H1 (cell line): ENCODE data around the gene COPZ2. TPM values are rescaled to one million over a fixed set of nuclear protein-coding genes. Genes with fewer than 3 reads are reported as not detected.
A peak's percentile ranks its signal among the peaks of the same experiment; 100 is the strongest.

Experiments used
- CTCF ChIA-PET: fragments of 300-600 bp; sonication (Branson Sonifier 250); formaldehyde crosslinking; loops from one replicate; lab custom pipeline; 2021; ENCODE audit not compliant: partially characterized antibody; lab: Charles Lee
- POLR2A ChIA-PET: fragments of 300-600 bp; sonication (Branson Sonifier 250); formaldehyde crosslinking; loops from one replicate; lab custom pipeline; 2021; ENCODE audit warnings: inconsistent platforms; ENCODE audit not compliant: partially characterized antibody; lab: Charles Lee
- DNase-seq, 2 experiments: peaks; one replicate each; pipeline versions ENCODE4 v3.0.0 to v3.0.0-alpha.2; 2010 to 2022; ENCODE audit warnings: low spot score in 2 of 2, low read depth in 1 of 2, mixed read lengths in 1 of 2
- FAIRE-seq: peaks from 2 replicates; lab custom pipeline; 2011; peaks lifted over from hg19 to GRCh38; lab: Jason Lieb, UNC
- H2AFZ ChIP-seq: 2 replicates; pipeline ENCODE4 v1.8.1; 2012; ENCODE audit warnings: low read length, inconsistent platforms
- H2AK5ac ChIP-seq: 2 replicates; pipeline ENCODE4 v1.6.1; 2013; ENCODE audit warnings: low read depth, low read length
- H2BK120ac ChIP-seq: replicated peaks from 2 replicates; pipeline ENCODE3; 2013; ENCODE audit warnings: low read depth, low read length, inconsistent platforms
- H2BK12ac ChIP-seq: 2 replicates; pipeline ENCODE4 v1.6.1; 2013; ENCODE audit warnings: low read depth, low read length
- H2BK15ac ChIP-seq: 2 replicates; pipeline ENCODE4 v1.6.1; 2013; ENCODE audit warnings: low read length
- H2BK20ac ChIP-seq: 2 replicates; pipeline ENCODE4 v1.6.1; 2013; ENCODE audit warnings: low read length
- H2BK5ac ChIP-seq: 2 replicates; pipeline ENCODE4 v1.6.1; 2013; ENCODE audit warnings: low read depth, low read length
- H3K14ac ChIP-seq: 2 replicates; pipeline ENCODE4 v1.6.1; 2013; ENCODE audit warnings: inconsistent platforms; ENCODE audit not compliant: insufficient read length
- H3K18ac ChIP-seq: 2 replicates; pipeline ENCODE4 v1.6.1; 2013; ENCODE audit warnings: low read length; ENCODE audit errors: extremely low read depth
- H3K23ac ChIP-seq: 2 replicates; pipeline ENCODE4 v1.6.1; 2013; ENCODE audit warnings: inconsistent platforms; ENCODE audit not compliant: insufficient read length
- H3K23me2 ChIP-seq: 2 replicates; pipeline ENCODE4 v1.6.1; 2013; ENCODE audit warnings: low read depth, low read length
- H3K27ac ChIP-seq: 2 replicates; pipeline ENCODE4 v1.6.1; 2011; ENCODE audit warnings: low read depth, low read length, inconsistent platforms
- H3K27me3 ChIP-seq, 4 experiments: replicated peaks in 1 of 4; 1 replicate in 1 of 4; 2 replicates in 3 of 4; pipeline versions ENCODE4 v1.6.1 to v1.8.1; 2011 to 2013; ENCODE audit warnings: low read length in 3 of 4, mild to moderate bottlenecking in 3 of 4, inconsistent platforms in 2 of 4, mixed read lengths in 2 of 4, moderate library complexity in 1 of 4; ENCODE audit not compliant: control insufficient read depth in 3 of 4, insufficient read depth in 3 of 4; ENCODE audit errors: extremely low read depth in 1 of 4
- H3K36me3 ChIP-seq, 4 experiments: 2 replicates each; pipeline versions ENCODE4 v1.6.1 to v1.8.1; 2011 to 2013; ENCODE audit warnings: mild to moderate bottlenecking in 4 of 4, low read length in 3 of 4, moderate library complexity in 2 of 4, control low read depth in 1 of 4, inconsistent platforms in 1 of 4; ENCODE audit not compliant: insufficient read depth in 4 of 4, control insufficient read depth in 2 of 4
- H3K4ac ChIP-seq: replicated peaks from 2 replicates; pipeline ENCODE3; 2013; ENCODE audit warnings: low read length, low read depth, mixed read lengths, inconsistent platforms; ENCODE audit not compliant: insufficient read length
- H3K4me1 ChIP-seq, 4 experiments: replicated peaks in 1 of 4; 1 replicate in 1 of 4; 2 replicates in 3 of 4; pipeline versions ENCODE4 v1.6.1 to v1.8.1; 2011 to 2013; ENCODE audit warnings: low read length in 3 of 4, inconsistent platforms in 2 of 4, mixed read lengths in 1 of 4; ENCODE audit not compliant: insufficient read depth in 4 of 4, control insufficient read depth in 3 of 4
- H3K4me2 ChIP-seq, 2 experiments: 2 replicates each; pipeline versions ENCODE4 v1.6.1 to v1.8.1; 2011 to 2013; ENCODE audit warnings: low read depth in 2 of 2, low read length in 2 of 2, control low read depth in 1 of 2, inconsistent platforms in 1 of 2, mild to moderate bottlenecking in 1 of 2; ENCODE audit not compliant: insufficient read depth in 1 of 2
- H3K4me3 ChIP-seq, 4 experiments: fragments of 200-600, 300-600 bp in 1 of 4; sonication (generic), shearing (Covaris generic), sonication (Bioruptor Twin) in 1 of 4; 2 replicates each; pipeline versions ENCODE4 v1.5.1 to v1.8.1; 2011 to 2016; ENCODE audit warnings: low read length in 4 of 4, low read depth in 3 of 4, control low read depth in 2 of 4, inconsistent platforms in 2 of 4, mild to moderate bottlenecking in 2 of 4, mixed read lengths in 1 of 4, moderate library complexity in 1 of 4; ENCODE audit not compliant: insufficient read depth in 2 of 4; ENCODE audit errors: extremely low read depth in 1 of 4
- H3K56ac ChIP-seq: replicated peaks from 2 replicates; pipeline ENCODE3; 2013; ENCODE audit warnings: low read depth, mild to moderate bottlenecking, mixed read lengths, low read length, inconsistent platforms; ENCODE audit not compliant: insufficient read length
- H3K79me1 ChIP-seq: 2 replicates; pipeline ENCODE4 v1.6.1; 2013; ENCODE audit warnings: low read depth, low read length, control low read depth
- H3K79me2 ChIP-seq, 2 experiments: 2 replicates each; pipeline versions ENCODE4 v1.6.1 to v1.8.1; 2012 to 2013; ENCODE audit warnings: low read length in 2 of 2, mild to moderate bottlenecking in 2 of 2, inconsistent platforms in 1 of 2; ENCODE audit not compliant: insufficient read depth in 2 of 2, control insufficient read depth in 1 of 2
- H3K9ac ChIP-seq, 4 experiments: replicated peaks in 1 of 4; 1 replicate in 1 of 4; 2 replicates in 3 of 4; pipeline versions ENCODE4 v1.6.1 to v1.8.1; 2011 to 2013; ENCODE audit warnings: low read depth in 3 of 4, low read length in 3 of 4, control low read depth in 2 of 4, mild to moderate bottlenecking in 2 of 4, moderate library complexity in 2 of 4, inconsistent platforms in 1 of 4; ENCODE audit errors: extremely low read depth in 1 of 4
- H3K9me3 ChIP-seq, 2 experiments: 2 replicates each; pipeline versions ENCODE4 v1.6.1 to v1.8.1; 2012 to 2013; ENCODE audit warnings: mild to moderate bottlenecking in 2 of 2, moderate library complexity in 2 of 2, control low read depth in 1 of 2, inconsistent platforms in 1 of 2, low read depth in 1 of 2, low read length in 1 of 2, mixed read lengths in 1 of 2; ENCODE audit not compliant: insufficient read depth in 2 of 2
- H4K20me1 ChIP-seq, 2 experiments: replicated peaks in 1 of 2; 2 replicates each; pipeline versions ENCODE3 to v1.8.1; 2011 to 2013; ENCODE audit warnings: inconsistent platforms in 2 of 2, low read length in 2 of 2, mild to moderate bottlenecking in 1 of 2; ENCODE audit not compliant: insufficient read depth in 2 of 2, control insufficient read depth in 1 of 2
- H4K5ac ChIP-seq: 2 replicates; pipeline ENCODE4 v1.6.1; 2013; ENCODE audit warnings: low read length, low read depth, mixed read lengths, inconsistent platforms; ENCODE audit not compliant: insufficient read length
- H4K8ac ChIP-seq: 2 replicates; pipeline ENCODE4 v1.8.0; 2013; ENCODE audit warnings: mild to moderate bottlenecking, moderate library complexity, low read length, inconsistent platforms; ENCODE audit not compliant: insufficient read depth; ENCODE audit errors: extremely low read depth
- H4K91ac ChIP-seq: replicated peaks from 2 replicates; pipeline ENCODE3; 2013; ENCODE audit warnings: low read length, mixed read lengths, inconsistent platforms; ENCODE audit not compliant: insufficient read length
- CBX5 ChIP-seq: fragments of 300-800, 300-1000 bp; sonication (generic); IDR thresholded peaks from 2 replicates; pipeline ENCODE4 v1.7.1; 2016; ENCODE audit warnings: antibody characterized with exemption, low read length, low read depth
- CBX8 ChIP-seq: fragments of 300-800, 300-1000 bp; sonication (generic); IDR thresholded peaks from 2 replicates; pipeline ENCODE4 v1.7.1; 2016; ENCODE audit warnings: low read depth, low read length, borderline replicate concordance
- CTBP2 ChIP-seq: IDR thresholded peaks from 2 replicates; pipeline ENCODE4 v1.7.0; 2011; ENCODE audit warnings: borderline replicate concordance, mild to moderate bottlenecking, moderate library complexity, mixed read lengths, low read length; ENCODE audit not compliant: insufficient read depth, insufficient read length
- HDAC6 ChIP-seq: IDR thresholded peaks from one replicate; pipeline ENCODE4 v1.7.1; 2012; ENCODE audit warnings: low read depth, mild to moderate bottlenecking, inconsistent platforms, low read length, moderate library complexity
- MAX ChIP-seq: IDR thresholded peaks from 2 replicates; pipeline ENCODE4 v1.6.1; 2012; ENCODE audit warnings: inconsistent platforms
- NANOG ChIP-seq: IDR thresholded peaks from 2 replicates; pipeline ENCODE4 v1.6.1; 2011; ENCODE audit warnings: low read length, low read depth, mild to moderate bottlenecking, inconsistent platforms; ENCODE audit not compliant: insufficient read depth, poor library complexity, severe bottlenecking
- POLR2A ChIP-seq, 2 experiments: IDR thresholded peaks; 1 replicate in 1 of 2; 2 replicates in 1 of 2; pipeline ENCODE4 v1.6.1; 2011; ENCODE audit warnings: low read depth in 2 of 2, low read length in 2 of 2, mild to moderate bottlenecking in 2 of 2; ENCODE audit errors: control extremely low read depth in 1 of 2
- POLR2AphosphoS5 ChIP-seq: IDR thresholded peaks from 2 replicates; pipeline ENCODE4 v1.6.1; 2011; ENCODE audit warnings: low read depth, low read length
- RBBP5 ChIP-seq: IDR thresholded peaks from 2 replicates; pipeline ENCODE4 v1.7.1; 2012; ENCODE audit warnings: low read depth, mild to moderate bottlenecking, inconsistent platforms, low read length, moderate library complexity, borderline replicate concordance
- SP1 ChIP-seq: IDR thresholded peaks from 2 replicates; pipeline ENCODE4 v1.6.1; 2011; ENCODE audit warnings: low read depth, low read length
- SUZ12 ChIP-seq: fragments of 200-600 bp; sonication (generic); IDR thresholded peaks from 2 replicates; pipeline ENCODE4 v1.6.1; 2012; ENCODE audit warnings: mild to moderate bottlenecking, inconsistent platforms, low read length, moderate library complexity, mixed read lengths
- TBP ChIP-seq: IDR thresholded peaks from 2 replicates; pipeline ENCODE4 v1.6.1; 2011; ENCODE audit warnings: low read depth, low read length, improper control_type of control experiment
- TEAD4 ChIP-seq: IDR thresholded peaks from 2 replicates; pipeline ENCODE4 v1.6.1; 2012; ENCODE audit warnings: low read depth, low read length, inconsistent platforms, mixed read lengths
- WGBS, 2 experiments: shearing (Covaris generic) in 1 of 2; methylation state at CpG; one replicate each; pipeline versions ENCODE4 v1.1.6 to v1.1.7; 2013 to 2015; ENCODE audit warnings: low lambda C conversion rate in 2 of 2, mixed read lengths in 2 of 2, inconsistent platforms in 1 of 2, low coverage in 1 of 2, missing lambda C conversion rate in 1 of 2; ENCODE audit not compliant: insufficient replicate concordance in 2 of 2, insufficient coverage in 1 of 2, insufficient read length in 1 of 2; ENCODE audit errors: extremely low coverage in 1 of 2, missing lambda C conversion rate in 1 of 2; 5-methylcytosine and 5-hydroxymethylcytosine counted together
- polyA plus RNA-seq, 7 experiments: library from polyadenylated mRNA; depleted of rRNA in 3 of 7; stranded (reverse) in 5 of 7; unstranded in 2 of 7; fragments of >200 nt in 5 of 7; fragments of 200-250 nt in 2 of 7; gene quantifications; 1 replicate in 5 of 7; 2 replicates in 1 of 7; 4 replicates in 1 of 7; pipeline versions ENCODE4 v1.2.1 to v1.2.3, GENCODE V29; 2011 to 2013; ENCODE audit warnings: missing spikeins in 2 of 7, mixed read lengths in 2 of 7
- total RNA-seq: library from RNA; stranded (reverse); fragmentation: NEBNext Ultra II Directional; extraction: Animal tissue kit (Norgen Biotek cat#: 25700); gene quantifications from 2 replicates; pipeline ENCODE4 v1.2.1, GENCODE V29; 2021

Gene COPZ2
- total and polyA plus RNA-seq, 2 of the 8 experiments (the other 6 are each of a cell fraction or from before 2014, with no cell fraction given), result 0.24 TPM; not detected in 1

GRCh38 chr17:48045316-48046001, 7.9 kb upstream of the COPZ2 start:
- Histone ChIP-seq H4K91ac (no peak overlapping the region), H4K5ac (no peak overlapping the region), H3K9me3 (no peaks in the 10 kb centered on the region), H3K23me2 (peaks cover 10% of the 10 kb centered on the region), H3K79me2 (peaks cover 0 to 30% of the 10 kb centered on the region in 2 experiments; a peak in 2 of 4 replicates), H2BK20ac (no peak overlapping the region), H3K4me3 (no peak overlapping the region), H3K4me1 (peaks cover 0 to 7% (median 6%) of the 10 kb centered on the region in 4 experiments; a peak in 4 of 7 replicates), H3K27me3 (no peaks in the 10 kb centered on the region), H4K8ac (no peak overlapping the region), H3K18ac (no peak overlapping the region), H3K23ac (no peak overlapping the region), H2BK15ac (no peak overlapping the region), H3K79me1 (no peaks in the 10 kb centered on the region; the same call in 1 of the 2 replicates), H2BK120ac (no peak overlapping the region), H2BK5ac (no peak overlapping the region), H4K20me1 (peaks cover 0 to 3% of the 10 kb centered on the region in 2 experiments), H3K4me2 (peak overlapping the region in 1 of 2 experiments; percentile 87; a peak in 2 of 4 replicates), H2AK5ac (0 out of 2 replicates have a peak overlapping the region, but pooled peaks have one; percentile 48), H2AFZ (no peak overlapping the region), H3K4ac (no peak overlapping the region), H3K56ac (no peak overlapping the region), H3K36me3 (no peaks in the 10 kb centered on the region; a peak in 1 of 8 replicates), H3K9ac (no peak overlapping the region), H2BK12ac (no peak overlapping the region), H3K14ac (no peak overlapping the region), H3K27ac (no peak overlapping the region)
- DNase-seq (no peak), FAIRE-seq (no peak)
- POLR2A ChIA-PET, result interaction anchor here (0.9 to 41.8 kb wide), 3 partner anchors 8 to 67 kb away, joined by 3 to 1227 read pairs (median 1227); partner anchors contain the start of genes COPZ2 and NFE2L1
- CTCF ChIA-PET, result interaction anchor here (0.6 to 10.5 kb wide), 10 partner anchors 9 to 1249 kb away, joined by 3 to 111 read pairs (median 4); no protein-coding TSS in a partner anchor
- WGBS, 2 experiments, result 81% methylated on average over 8 of the region's 8 CpGs; no CpG with 5 or more reads in 1 of the 2 experiments
- TF ChIP-seq HDAC6 (no peak), POLR2AphosphoS5 (no peak), SP1 (no peak), NANOG (no peak), RBBP5 (no peak), CTBP2 (no peak), TBP (no peak), POLR2A (IDR thresholded peaks at IDR 0.05; ENCODE audit: control extremely low read depth in 1 of 2, low read depth in 2 of 2, low read length in 2 of 2) (no peak), CBX8 (no peak), TEAD4 (no peak), SUZ12 (no peak), CBX5 (no peak), MAX (no peak)
